Aorta (tissue), 5 donors: ENCODE results near the gene SRC. TPM values are rescaled to one million over a fixed set of nuclear protein-coding genes. Genes with fewer than 3 reads are reported as not detected.

Experiments
- ATAC-seq: fragments of 200-7000 bp; cut with Tn5 transposase; one replicate; pipeline ENCODE4 v1.9.1; 2022; ENCODE audit warnings: moderate library complexity; ENCODE audit not compliant: low FRiP score
- DNase-seq, 2 donors: peaks; one replicate each; pipeline ENCODE4 v3.0.0-alpha.2; 2020
- H3K27ac ChIP-seq, 2 donors: one replicate each; pipeline ENCODE4 v1.5.1; 2013; ENCODE audit warnings: low read length in 2 of 2, mild to moderate bottlenecking in 2 of 2, moderate library complexity in 2 of 2, control low read depth in 1 of 2, inconsistent platforms in 1 of 2, low read depth in 1 of 2
- H3K27me3 ChIP-seq, 2 donors: one replicate each; pipeline ENCODE4 v1.6.1; 2013; ENCODE audit warnings: control low read depth in 1 of 2, low read length in 1 of 2, mild to moderate bottlenecking in 1 of 2, moderate library complexity in 1 of 2; ENCODE audit not compliant: insufficient read depth in 2 of 2, control insufficient read depth in 1 of 2
- H3K36me3 ChIP-seq, 2 donors: one replicate each; pipeline ENCODE4 v1.6.1; 2013; ENCODE audit warnings: control low read depth in 1 of 2, low read length in 1 of 2, mild to moderate bottlenecking in 1 of 2; ENCODE audit not compliant: insufficient read depth in 2 of 2, control insufficient read depth in 1 of 2
- H3K4me1 ChIP-seq, 2 donors: one replicate each; pipeline ENCODE4 v1.6.1; 2013; ENCODE audit warnings: low read length in 2 of 2, control low read depth in 1 of 2, mild to moderate bottlenecking in 1 of 2, moderate library complexity in 1 of 2; ENCODE audit not compliant: insufficient read depth in 2 of 2, control insufficient read depth in 1 of 2
- H3K4me3 ChIP-seq, 2 donors: one replicate each; pipeline ENCODE4 v1.5.1; 2013; ENCODE audit warnings: low read length in 2 of 2, control low read depth in 1 of 2, mild to moderate bottlenecking in 1 of 2
- H3K9me3 ChIP-seq: one replicate; pipeline ENCODE4 v1.6.1; 2013; ENCODE audit warnings: mild to moderate bottlenecking, low read length; ENCODE audit not compliant: control insufficient read depth
- WGBS, 2 donors: extraction: QIAGEN DNeasy Blood & Tissue Kit; methylation state at CpG; one replicate each; pipeline ENCODE4 v1.1.7; 2013; 5-methylcytosine and 5-hydroxymethylcytosine counted together
- intact Hi-C, 2 donors: fragments of 100-400 bp; cut with DNase I; formaldehyde crosslinking; loops; one replicate each; pipeline versions ENCODE4 v1.14.2 to v1.15.0; 2022
- polyA plus RNA-seq, 2 donors: library from polyadenylated mRNA; stranded (reverse); fragments of 200-250 nt; gene quantifications; one replicate each; pipeline ENCODE4 v1.2.3, GENCODE V29; 2013
- total RNA-seq, 2 donors: library from RNA; stranded (reverse); fragmentation: NEBNext Ultra II Directional; extraction: Animal tissue kit (Norgen Biotek cat#: 25700); gene quantifications; one replicate each; pipeline ENCODE4 v1.2.1, GENCODE V29; 2021
- donor health status: healthy with polysubstance abuse.
- donor health status: Bipolar disorder and iron deficiency.
- donor health status: DM: no; HTN: no; CAD: no.
- donor health status: DM: no; HTN: no; CAD: no.
- donor health status: DM: yes; HTN: yes; CAD: no.

Gene SRC
- total and polyA plus RNA-seq, 4 donors, result 16.7 to 72.4 (median 41.2) TPM

GRCh38 chr20:37377346-37378081, 31.6 kb downstream of the SRC start:
- no peak overlapping the region for H3K4me3 ChIP-seq
- H3K9me3 ChIP-seq, result no peaks in the 10 kb centered on the region
- peaks cover 0 to 4% of the 10 kb centered on the region in 2 donors for H3K36me3 ChIP-seq
- no peak overlapping the region for H3K27ac ChIP-seq
- WGBS, 2 donors, result 83 to 85% methylated on average over 5 of the region's 5 CpGs
- DNase-seq (no peak), ATAC-seq (no peak)
- intact Hi-C loops, result no loop called here
- no peaks in the 10 kb centered on the region for H3K27me3 ChIP-seq
- H3K4me1 ChIP-seq, result no peaks in the 10 kb centered on the region

DNA sequence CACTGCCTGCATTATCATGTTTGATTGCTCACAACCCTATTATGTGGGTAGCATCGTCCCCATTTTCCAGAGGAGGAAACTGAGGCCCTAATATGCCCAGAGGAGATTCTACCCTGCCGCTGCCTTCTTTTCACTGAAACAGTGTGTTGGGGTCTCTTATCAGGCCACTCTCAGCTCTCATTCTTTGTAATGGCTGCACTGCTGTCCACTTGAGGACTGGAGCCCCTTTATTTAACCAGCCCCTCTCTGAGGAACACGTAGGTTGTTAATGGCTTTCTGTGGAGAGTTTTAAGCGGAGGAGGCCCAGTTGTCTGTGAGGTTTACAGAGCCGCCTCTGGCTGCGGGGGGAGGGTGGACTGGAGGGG, 32.5 kb downstream of the SRC start:
- intact Hi-C loops, result no loop called here
- no peak for ATAC-seq

GRCh38 chr20:37378785-37379598, 33.1 kb downstream of the SRC start:
- Histone ChIP-seq H3K27ac (no peak overlapping the region), H3K36me3 (peaks cover 0 to 4% of the 10 kb centered on the region in 2 donors), H3K4me1 (no peaks in the 10 kb centered on the region), H3K9me3 (no peaks in the 10 kb centered on the region), H3K4me3 (no peak overlapping the region), H3K27me3 (no peaks in the 10 kb centered on the region)
- 75 to 79% methylated on average over 24 of the region's 24 CpGs for WGBS, 2 donors
- intact Hi-C loops, result no loop called here
- ATAC-seq (no peak), DNase-seq (peak; percentile 67)

More for the DNA sequence above, 32.5 kb downstream of the SRC start:
- no peaks in the 10 kb centered on the region for H3K4me1 ChIP-seq
- H3K4me3 ChIP-seq, result no peak overlapping the region
- no peak overlapping the region for H3K27ac ChIP-seq
- WGBS, 2 donors, result 83 to 92% methylated on average over 6 of the region's 6 CpGs
- no peaks in the 10 kb centered on the region for H3K9me3 ChIP-seq
- no peak for DNase-seq
- H3K36me3 ChIP-seq, result peaks cover 0 to 4% of the 10 kb centered on the region in 2 donors
- H3K27me3 ChIP-seq, result no peaks in the 10 kb centered on the region

GRCh38 chr20:37379967-37380828, 34.3 kb downstream of the SRC start:
- WGBS, 2 donors, result 86 to 87% methylated on average over 13 to 14 of the region's 14 CpGs
- H3K36me3 ChIP-seq, result peaks cover 0 to 4% of the 10 kb centered on the region in 2 donors
- no peaks in the 10 kb centered on the region for H3K27me3 ChIP-seq
- no peak overlapping the region for H3K4me3 ChIP-seq
- no peak overlapping the region for H3K27ac ChIP-seq
- intact Hi-C loops, result loop anchor here (5.0 kb wide), 2 partner anchors 93 to 103 kb away; partner anchors contain the start of gene MANBAL (in 1 of the 2)
- no peak for ATAC-seq
- no peak for DNase-seq
- H3K9me3 ChIP-seq, result no peaks in the 10 kb centered on the region
- no peaks in the 10 kb centered on the region for H3K4me1 ChIP-seq

DNA sequence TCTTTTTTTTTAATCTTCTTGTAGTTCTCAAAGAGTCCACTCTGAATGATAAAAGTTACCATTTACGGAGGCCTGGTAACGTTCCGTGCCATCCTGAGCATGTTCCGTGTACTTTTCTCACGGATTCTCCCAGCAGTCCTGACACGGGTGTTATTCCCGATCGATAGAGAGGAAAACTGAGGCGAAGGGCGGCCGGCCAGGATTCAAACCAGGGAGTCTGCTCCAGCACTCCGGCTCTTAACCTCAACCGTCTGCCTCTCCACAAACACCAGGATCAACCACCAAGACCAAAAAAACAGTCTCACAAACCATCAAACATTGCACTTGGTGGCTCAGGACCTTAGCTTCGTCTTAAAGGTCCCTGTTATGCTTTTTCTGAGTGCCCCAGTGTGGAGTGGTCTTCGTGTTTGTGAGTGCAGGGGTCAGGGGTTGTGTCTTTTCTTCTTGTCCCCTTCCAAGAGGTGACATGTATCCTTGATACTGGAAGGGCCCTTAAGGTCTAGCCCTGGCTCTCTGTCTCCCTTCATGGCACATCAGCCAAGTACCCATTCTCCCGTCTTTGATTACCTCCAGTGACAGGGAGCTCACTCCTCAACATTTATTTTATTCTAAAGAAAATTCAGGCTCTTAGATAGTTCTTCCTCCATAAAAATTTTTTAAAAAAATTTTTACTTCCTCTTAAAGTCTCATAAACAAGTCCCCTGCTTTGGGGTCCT, 35.1 kb downstream of the SRC start:
- H3K27ac ChIP-seq, result no peak overlapping the region
- H3K4me1 ChIP-seq, result no peaks in the 10 kb centered on the region

GRCh38 chr20:37381621-37382471, 35.9 kb downstream of the SRC start:
- Histone ChIP-seq H3K4me3 (no peak overlapping the region), H3K36me3 (peaks cover 0 to 4% of the 10 kb centered on the region in 2 donors), H3K27ac (no peak overlapping the region), H3K9me3 (no peaks in the 10 kb centered on the region), H3K27me3 (no peaks in the 10 kb centered on the region), H3K4me1 (no peaks in the 10 kb centered on the region)
- intact Hi-C loops, result loop anchor here (5.0 kb wide), 2 partner anchors 95 to 105 kb away; partner anchors contain the start of gene MANBAL (in 1 of the 2)
- DNase-seq (peak in 1 of 2 donors; percentile 40), ATAC-seq (no peak)
- WGBS, 2 donors, result 79 to 83% methylated on average over 11 of the region's 11 CpGs

More for the DNA sequence above, 35.1 kb downstream of the SRC start:
- no peak overlapping the region for H3K4me3 ChIP-seq
- H3K9me3 ChIP-seq, result no peaks in the 10 kb centered on the region
- ATAC-seq (no peak), DNase-seq (peak in 1 of 2 donors; percentile 71)
- intact Hi-C loops, result loop anchor here (5.0 kb wide), 2 partner anchors 94 to 104 kb away; partner anchors contain the start of gene MANBAL (in 1 of the 2)
- WGBS, 2 donors, result 89 to 90% methylated on average over 16 of the region's 16 CpGs
- H3K27me3 ChIP-seq, result no peaks in the 10 kb centered on the region
- H3K36me3 ChIP-seq, result peaks cover 2% of the 10 kb centered on the region in 2 donors

- ATAC-seq, result no peak
- Histone ChIP-seq H3K4me1 (no peaks in the 10 kb centered on the region), H3K36me3 (peaks cover 0 to 5% of the 10 kb centered on the region in 2 donors), H3K9me3 (no peaks in the 10 kb centered on the region), H3K27ac (no peak overlapping the region), H3K27me3 (no peaks in the 10 kb centered on the region), H3K4me3 (no peak overlapping the region)
- WGBS, 2 donors, result 87 to 88% methylated on average over 11 of the region's 11 CpGs
- intact Hi-C loops, result loop anchor here (5.0 kb wide), 2 partner anchors 95 to 105 kb away; partner anchors contain the start of gene MANBAL (in 1 of the 2)
- no peak for DNase-seq
These were observed 36.7 kb downstream of the SRC start for GRCh38 chr20:37382482-37383120.
